K562 (cell line): ENCODE measurements around the gene TTC28. TPM values are rescaled to one million over a fixed set of nuclear protein-coding genes. Genes with fewer than 3 reads are reported as not detected.

Experiments
- ATAC-seq: fragments of 200-7000 bp; cut with Tn5 transposase; 3 replicates; pipeline ENCODE4 v1.9.1; 2020; ENCODE audit warnings: moderate library complexity
- BruUV-seq: library from RNA; stranded (reverse); fragments of 400-500 nt; replicated peaks from 2 replicates; lab custom pipeline; 2021; lab: Mats Ljungman, UMichigan
- CTCF ChIA-PET: fragments of 300-600 bp; formaldehyde crosslinking; extraction: SDS; loops from one replicate; lab custom pipeline; 2021; ENCODE audit warnings: low intra/inter-chr PET ratio; lab: Yijun Ruan, JAX
- POLR2A ChIA-PET: fragments of 300-600, 350-650 bp; sonication (Branson Sonifier 250); formaldehyde crosslinking; extraction: SDS; loops from one replicate; lab custom pipeline; 2021; ENCODE audit warnings: antibody characterized with exemption, inconsistent platforms; lab: Yijun Ruan, JAX
- DNase-seq, 4 experiments: peaks; one replicate each; pipeline versions ENCODE4 v3.0.0 to v3.0.0-alpha.2; 2011 to 2018; ENCODE audit warnings: low spot score in 3 of 4, mixed read lengths in 3 of 4; ENCODE audit errors: extremely low read depth in 1 of 4
- FAIRE-seq: peaks from 2 replicates; lab custom pipeline; 2011; peaks lifted over from hg19 to GRCh38; lab: Jason Lieb, UNC
- H2AFZ ChIP-seq: 2 replicates; pipeline ENCODE4 v1.6.0; 2011; ENCODE audit warnings: low read depth, low read length, control low read depth, inconsistent platforms
- H3K27ac ChIP-seq: fragments of 200-600 bp; 3 replicates; pipeline ENCODE4 v1.8.0; 2011; ENCODE audit warnings: low read depth, mild to moderate bottlenecking, control low read depth, inconsistent platforms, low read length, moderate library complexity, mixed read lengths; ENCODE audit errors: extremely low read depth
- H3K27me3 ChIP-seq, 2 experiments: fragments of 300-600 bp in 1 of 2; 2 replicates in 1 of 2; 3 replicates in 1 of 2; pipeline versions ENCODE4 v1.6.0 to v1.8.0; 2011; ENCODE audit warnings: inconsistent platforms in 2 of 2, low read length in 2 of 2, mild to moderate bottlenecking in 1 of 2, mixed read lengths in 1 of 2, moderate library complexity in 1 of 2; ENCODE audit not compliant: control insufficient read depth in 2 of 2, insufficient read depth in 2 of 2
- H3K36me3 ChIP-seq: fragments of 300-600 bp; 3 replicates; pipeline ENCODE4 v1.8.0; 2011; ENCODE audit warnings: mild to moderate bottlenecking, low read length, inconsistent platforms; ENCODE audit not compliant: control insufficient read depth, insufficient read depth
- H3K4me1 ChIP-seq, 2 experiments: fragments of 200-600 bp in 1 of 2; replicated peaks in 1 of 2; 2 replicates in 1 of 2; 3 replicates in 1 of 2; pipeline versions ENCODE4 v1.5.1 to v1.8.0; 2011; ENCODE audit warnings: inconsistent platforms in 2 of 2, low read length in 2 of 2, mild to moderate bottlenecking in 1 of 2, mixed read lengths in 1 of 2, moderate library complexity in 1 of 2; ENCODE audit not compliant: control insufficient read depth in 2 of 2, insufficient read depth in 2 of 2
- H3K4me2 ChIP-seq: 2 replicates; pipeline ENCODE4 v1.6.1; 2011; ENCODE audit warnings: low read length, control low read depth, inconsistent platforms, mixed read lengths; ENCODE audit not compliant: insufficient read depth
- H3K4me3 ChIP-seq: fragments of 200-600 bp; sonication (generic), shearing (Covaris generic); 2 replicates; pipeline ENCODE4 v1.5.1; 2016; ENCODE audit warnings: control low read depth, inconsistent platforms
- H3K79me2 ChIP-seq: fragments of 200-600 bp; 3 replicates; pipeline ENCODE4 v1.8.0; 2011; ENCODE audit warnings: low read length, inconsistent platforms; ENCODE audit not compliant: control insufficient read depth, insufficient read depth
- H3K9ac ChIP-seq, 2 experiments: 2 replicates each; pipeline versions ENCODE4 v1.6.0 to v1.6.1; 2011; ENCODE audit warnings: low read depth in 2 of 2, low read length in 2 of 2, control low read depth in 1 of 2, inconsistent platforms in 1 of 2, mild to moderate bottlenecking in 1 of 2, mixed read lengths in 1 of 2; ENCODE audit not compliant: insufficient read depth in 1 of 2
- H3K9me1 ChIP-seq: one replicate; pipeline ENCODE4 v1.6.0; 2011; ENCODE audit warnings: inconsistent platforms, mild to moderate bottlenecking, low read length, moderate library complexity; ENCODE audit not compliant: control insufficient read depth, insufficient read depth
- H3K9me3 ChIP-seq: replicated peaks from 2 replicates; pipeline ENCODE4 v1.5.1; 2011; ENCODE audit warnings: low read depth, low read length, inconsistent platforms; ENCODE audit not compliant: control insufficient read depth, insufficient read depth
- H4K20me1 ChIP-seq: replicated peaks from 2 replicates; pipeline ENCODE4 v1.6.1; 2011; ENCODE audit warnings: low read length, inconsistent platforms, mixed read lengths; ENCODE audit not compliant: control insufficient read depth, insufficient read depth
- BHLHE40 ChIP-seq: IDR thresholded peaks from 2 replicates; pipeline ENCODE4 v1.6.1; 2011; ENCODE audit warnings: low read length, improper control_type of control experiment
- ETV6 ChIP-seq, 3 experiments: fragments of 150-350 bp in 1 of 3; sonication (generic) in 1 of 3; formaldehyde crosslinking in 1 of 3; IDR thresholded peaks; 2 replicates each; pipeline versions ENCODE4 v1.6.1 to v1.8.0; 2014 to 2022; ENCODE audit warnings: borderline replicate concordance in 2 of 3, low read depth in 2 of 3, antibody characterized with exemption in 1 of 3, low read length in 1 of 3, mild to moderate bottlenecking in 1 of 3, missing genetic modification reagents in 1 of 3
- MCM7 ChIP-seq, 2 experiments: fragments of 450-650 bp; IDR thresholded peaks; 2 replicates each; pipeline ENCODE4 v1.6.1; 2016 to 2018
- YY1 ChIP-seq, 3 experiments: IDR thresholded peaks; 2 replicates each; pipeline ENCODE4 v1.6.1; 2011; ENCODE audit warnings: low read length in 2 of 3, mild to moderate bottlenecking in 2 of 3, moderate library complexity in 2 of 3, borderline replicate concordance in 1 of 3, control low read depth in 1 of 3, low read depth in 1 of 3; ENCODE audit not compliant: insufficient read depth in 3 of 3, insufficient replicate concordance in 2 of 3, control insufficient read depth in 1 of 3, insufficient read length in 1 of 3; ENCODE audit errors: extremely low read depth in 1 of 3
- ZNF197 ChIP-seq: fragments of 200-800 bp; sonication (Bioruptor generic); IDR thresholded peaks from 2 replicates; pipeline ENCODE4 v1.6.1; 2016; ENCODE audit warnings: low read depth, missing genetic modification characterization, missing compliant biosample characterization
- ZNF212 ChIP-seq: fragments of 450-650 bp; formaldehyde crosslinking; IDR thresholded peaks from 2 replicates; pipeline ENCODE4 v1.4.0; 2020; ENCODE audit warnings: mild to moderate bottlenecking
- WGBS: fragments of 100-300 bp; shearing (Covaris generic); methylation state at CpG from one replicate; pipeline ENCODE4 v1.1.6; 2016; ENCODE audit warnings: low coverage, mixed read lengths; ENCODE audit not compliant: insufficient coverage; ENCODE audit errors: missing lambda C conversion rate; 5-methylcytosine and 5-hydroxymethylcytosine counted together
- in situ Hi-C: fragments of 300-500 bp; cut with MboI; formaldehyde crosslinking; loops from 4 replicates; pipeline ENCODE4 v1.15.0; 2018; ENCODE audit warnings: inconsistent platforms, mixed read lengths
- intact Hi-C: fragments of 100-400 bp; cut with micrococcal nuclease; formaldehyde crosslinking; loops from 2 replicates; pipeline ENCODE4 v1.14.2; 2022
- polyA plus RNA-seq, 8 experiments: library from polyadenylated mRNA; depleted of rRNA in 4 of 8; stranded (reverse) in 5 of 8; unstranded in 3 of 8; fragments of >200 nt; fragmentation: Nextera tagmentation in 2 of 8; fragmentation: Illumina TruSeq in 1 of 8; extraction: Ambion mirVana in 2 of 8; extraction: Trizol in 1 of 8; gene quantifications; 2 replicates each; pipeline versions ENCODE4 v1.2.1 to v1.2.3, GENCODE V29; 2011 to 2014; ENCODE audit warnings: inconsistent platforms in 1 of 8, missing spikeins in 1 of 8
- total RNA-seq, 7 experiments: library from RNA; depleted of rRNA in 6 of 7; stranded (reverse); fragments of >200 nt in 6 of 7; fragmentation: Illumina TruSeq in 2 of 7; extraction: Trizol in 2 of 7; gene quantifications; 2 replicates each; pipeline versions ENCODE4 v1.2.1 to v1.2.3, GENCODE V29; 2011 to 2021; ENCODE audit warnings: low replicate concordance in 1 of 7

The TTC28 gene
- total and polyA plus RNA-seq, 9 of the 15 experiments (the other 6 are each of a cell fraction or from before 2014, with no cell fraction given): 0.22 to 10.7 (median 3.1) TPM

- no peak overlapping the region for H2AFZ ChIP-seq
- no peak for FAIRE-seq
- ChIA-PET POLR2A (no interaction called here), CTCF (interaction anchor here (0.8 kb wide), 1 partner anchor 110 kb away, joined by 3 read pairs; no protein-coding TSS in a partner anchor)
- no peaks in the 10 kb centered on the region for H3K4me1 ChIP-seq
- intact Hi-C loops (no loop called here), in situ Hi-C loops (no loop called here)
- H3K4me3 ChIP-seq: no peak overlapping the region
- no peaks in the 10 kb centered on the region for H4K20me1 ChIP-seq
- no peak for TF ChIP-seq ZNF212 (CRISPR knock-in tag)
- no peak for TF ChIP-seq YY1 (IDR thresholded peaks at IDR 0.05; ENCODE audit: borderline replicate concordance in 1 of 3, control insufficient read depth in 1 of 3, extremely low read depth in 1 of 3, insufficient read depth in 3 of 3, insufficient read length in 1 of 3, insufficient replicate concordance in 2 of 3, low read depth in 1 of 3, low read length in 2 of 3)
- no peak for TF ChIP-seq MCM7 (IDR thresholded peaks at IDR 0.05)
- TF ChIP-seq ETV6 (IDR thresholded peaks at IDR 0.05; ENCODE audit: borderline replicate concordance in 1 of 2, low read depth in 2 of 2, low read length in 1 of 2): no peak
- TF ChIP-seq ETV6 (CRISPR knock-in tag; IDR thresholded peaks at IDR 0.05; ENCODE audit: borderline replicate concordance): no peak
- no peak for TF ChIP-seq BHLHE40
- TF ChIP-seq ZNF197 (CRISPR knock-in tag): no peak
- H3K9me1 ChIP-seq: no peaks in the 10 kb centered on the region
- H3K79me2 ChIP-seq: no peaks in the 10 kb centered on the region
- no TSS peak for BruUV-seq
- H3K27ac ChIP-seq: no peak overlapping the region
- peaks cover 64% of the 10 kb centered on the region for H3K36me3 ChIP-seq
- WGBS: 95% methylated on average over 3 of the region's 3 CpGs
- no peaks in the 10 kb centered on the region for H3K9me3 ChIP-seq
- no peak for DNase-seq
- H3K4me2 ChIP-seq: no peak overlapping the region
- H3K9ac ChIP-seq: no peak overlapping the region
- H3K27me3 ChIP-seq: no peaks in the 10 kb centered on the region
- ATAC-seq: no peak
Measured at GRCh38 chr22:28710576-28711191, 31.0 kb upstream of the TTC28 start.
